DOHH2 (cell line): Measurements from ENCODE around the gene GRIN2A.
A peak's percentile ranks its signal among the peaks of the same experiment; 100 is the strongest.

Experiments
- H3F3A ChIP-seq: fragments of 200-600 bp; sonication (generic), shearing (Covaris generic); 2 replicates; pipeline ENCODE4 v1.6.0; 2016; ENCODE audit warnings: antibody characterized with exemption, mild to moderate bottlenecking; ENCODE audit not compliant: control insufficient read depth, insufficient read depth
- H3K27ac ChIP-seq: fragments of 200-600 bp; sonication (generic); 2 replicates; pipeline ENCODE4 v1.5.1; 2014; ENCODE audit warnings: low read depth, mild to moderate bottlenecking, low read length, moderate library complexity
- H3K27me3 ChIP-seq: fragments of 200-600 bp; sonication (generic); 2 replicates; pipeline ENCODE4 v1.6.1; 2014; ENCODE audit warnings: mild to moderate bottlenecking, low read length, mixed read lengths; ENCODE audit not compliant: control insufficient read depth
- H3K36me3 ChIP-seq: fragments of 200-600 bp; sonication (generic); 2 replicates; pipeline ENCODE4 v1.6.1; 2014; ENCODE audit warnings: mild to moderate bottlenecking, low read length, moderate library complexity, mixed read lengths; ENCODE audit not compliant: control insufficient read depth
- H3K4me1 ChIP-seq: fragments of 200-600 bp; sonication (generic); 2 replicates; pipeline ENCODE4 v1.6.1; 2014; ENCODE audit warnings: mild to moderate bottlenecking, low read length, mixed read lengths; ENCODE audit not compliant: control insufficient read depth
- H3K4me2 ChIP-seq: fragments of 200-600 bp; sonication (generic); 2 replicates; pipeline ENCODE4 v1.6.0; 2014; ENCODE audit warnings: mild to moderate bottlenecking, low read length, moderate library complexity
- H3K4me3 ChIP-seq: fragments of 200-600 bp; sonication (generic); 2 replicates; pipeline ENCODE4 v1.5.1; 2014; ENCODE audit warnings: mild to moderate bottlenecking, low read length, mixed read lengths
- H3K79me2 ChIP-seq: fragments of 200-600 bp; sonication (generic); 2 replicates; pipeline ENCODE4 v1.6.1; 2014; ENCODE audit warnings: mild to moderate bottlenecking, low read length, mixed read lengths; ENCODE audit not compliant: control insufficient read depth
- H3K9me2 ChIP-seq: fragments of 200-600 bp; sonication (generic); replicated peaks from 2 replicates; pipeline ENCODE4 v1.6.1; 2014; ENCODE audit warnings: mild to moderate bottlenecking, low read length, mixed read lengths; ENCODE audit not compliant: control insufficient read depth
- H3K9me3 ChIP-seq: fragments of 200-600 bp; sonication (generic); 2 replicates; pipeline ENCODE4 v1.6.1; 2014; ENCODE audit warnings: antibody characterized with exemption, low read length, mixed read lengths; ENCODE audit not compliant: control insufficient read depth, insufficient read depth
- H4K20me1 ChIP-seq: fragments of 200-600 bp; sonication (generic); 2 replicates; pipeline ENCODE4 v1.6.0; 2014; ENCODE audit warnings: low read depth, mild to moderate bottlenecking, antibody characterized with exemption, low read length, moderate library complexity; ENCODE audit not compliant: control insufficient read depth, insufficient read depth
- EZH2phosphoT487 ChIP-seq: fragments of 200-600 bp; sonication (generic); IDR thresholded peaks from 2 replicates; pipeline ENCODE4 v1.6.1; 2017; ENCODE audit warnings: borderline replicate concordance, mild to moderate bottlenecking, antibody characterized with exemption, low read length, moderate library complexity, mixed read lengths
- TF ChIP-seq, protein P1 (sequence below): fragments of 200-600 bp; sonication (generic); IDR thresholded peaks from one replicate; pipeline ENCODE4 v1.5.1; 2014; ENCODE audit warnings: antibody characterized with exemption, mild to moderate bottlenecking, low read depth, low read length; ENCODE audit not compliant: poor library complexity, severe bottlenecking

Gene GRIN2A

DNA sequence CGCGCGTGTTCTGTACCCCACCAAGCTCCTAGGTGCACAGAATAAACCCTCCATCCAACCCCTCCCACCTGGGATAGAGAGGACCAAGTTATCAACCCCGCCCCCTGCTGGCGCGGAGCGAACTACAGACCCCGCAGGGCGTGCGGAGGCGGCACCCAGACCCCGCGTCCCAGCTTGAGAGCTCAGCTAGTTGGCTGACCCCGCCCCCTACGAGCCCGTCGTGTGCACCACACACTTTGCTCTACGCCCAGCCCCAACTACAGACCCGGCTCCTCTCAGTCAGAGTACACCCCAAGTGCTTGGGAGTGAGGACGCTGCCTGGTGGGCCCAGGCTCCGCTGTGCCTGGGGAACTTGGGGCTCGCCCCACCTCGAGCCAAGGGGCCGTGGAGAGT is 1.5 kb downstream of the GRIN2A start:
- H4K20me1 ChIP-seq = no peaks in the 10 kb centered on the region
- no peaks in the 10 kb centered on the region for H3K4me1 ChIP-seq
- no peaks in the 10 kb centered on the region for H3K9me3 ChIP-seq
- no peak overlapping the region for H3K4me3 ChIP-seq
- no peak for TF ChIP-seq EZH2phosphoT487
- TF ChIP-seq, protein P1, sequence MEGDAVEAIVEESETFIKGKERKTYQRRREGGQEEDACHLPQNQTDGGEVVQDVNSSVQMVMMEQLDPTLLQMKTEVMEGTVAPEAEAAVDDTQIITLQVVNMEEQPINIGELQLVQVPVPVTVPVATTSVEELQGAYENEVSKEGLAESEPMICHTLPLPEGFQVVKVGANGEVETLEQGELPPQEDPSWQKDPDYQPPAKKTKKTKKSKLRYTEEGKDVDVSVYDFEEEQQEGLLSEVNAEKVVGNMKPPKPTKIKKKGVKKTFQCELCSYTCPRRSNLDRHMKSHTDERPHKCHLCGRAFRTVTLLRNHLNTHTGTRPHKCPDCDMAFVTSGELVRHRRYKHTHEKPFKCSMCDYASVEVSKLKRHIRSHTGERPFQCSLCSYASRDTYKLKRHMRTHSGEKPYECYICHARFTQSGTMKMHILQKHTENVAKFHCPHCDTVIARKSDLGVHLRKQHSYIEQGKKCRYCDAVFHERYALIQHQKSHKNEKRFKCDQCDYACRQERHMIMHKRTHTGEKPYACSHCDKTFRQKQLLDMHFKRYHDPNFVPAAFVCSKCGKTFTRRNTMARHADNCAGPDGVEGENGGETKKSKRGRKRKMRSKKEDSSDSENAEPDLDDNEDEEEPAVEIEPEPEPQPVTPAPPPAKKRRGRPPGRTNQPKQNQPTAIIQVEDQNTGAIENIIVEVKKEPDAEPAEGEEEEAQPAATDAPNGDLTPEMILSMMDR = peak; percentile 55
- no peak overlapping the region for H3K27ac ChIP-seq
- no peaks in the 10 kb centered on the region for H3F3A ChIP-seq
- H3K27me3 ChIP-seq = peaks cover 26% of the 10 kb centered on the region
- H3K4me2 ChIP-seq = no peak overlapping the region
- no peaks in the 10 kb centered on the region for H3K9me2 ChIP-seq
- H3K36me3 ChIP-seq = no peaks in the 10 kb centered on the region
- H3K79me2 ChIP-seq = no peaks in the 10 kb centered on the region

GRCh38 chr16:10180042-10180770 is 2.0 kb downstream of the GRIN2A start:
- peaks cover 26% of the 10 kb centered on the region for H3K27me3 ChIP-seq
- no peaks in the 10 kb centered on the region for H3K4me1 ChIP-seq
- no peak overlapping the region for H3K4me3 ChIP-seq

GRCh38 chr16:10178526-10178925 is 3.7 kb downstream of the GRIN2A start:
- no peaks in the 10 kb centered on the region for H3F3A ChIP-seq
- H3K4me3 ChIP-seq = no peak overlapping the region
- H3K9me3 ChIP-seq = no peaks in the 10 kb centered on the region; the same call in 1 of the 2 replicates
- no peaks in the 10 kb centered on the region for H3K36me3 ChIP-seq
- H3K4me2 ChIP-seq = no peak overlapping the region
- H3K9me2 ChIP-seq = no peaks in the 10 kb centered on the region
- peaks cover 21% of the 10 kb centered on the region for H3K27me3 ChIP-seq
- H3K79me2 ChIP-seq = no peaks in the 10 kb centered on the region
- H4K20me1 ChIP-seq = no peaks in the 10 kb centered on the region
- no peaks in the 10 kb centered on the region for H3K4me1 ChIP-seq
- no peak overlapping the region for H3K27ac ChIP-seq
- no peak for TF ChIP-seq EZH2phosphoT487
- TF ChIP-seq, protein P1 = no peak

More at GRCh38 chr16:10180042-10180770, 2.0 kb downstream of the GRIN2A start:
- H3K9me3 ChIP-seq = no peaks in the 10 kb centered on the region
- no peak overlapping the region for H3K27ac ChIP-seq
- no peaks in the 10 kb centered on the region for H3F3A ChIP-seq
- H3K79me2 ChIP-seq = no peaks in the 10 kb centered on the region
- H4K20me1 ChIP-seq = no peaks in the 10 kb centered on the region
- H3K4me2 ChIP-seq = no peak overlapping the region
- no peaks in the 10 kb centered on the region for H3K9me2 ChIP-seq
- H3K36me3 ChIP-seq = no peaks in the 10 kb centered on the region
- TF ChIP-seq, protein P1 = no peak
- TF ChIP-seq EZH2phosphoT487 = no peak
